Glutamatergic neuron (in vitro differentiated cells): ENCODE results near the gene GREB1. TPM values are rescaled to one million over a fixed set of nuclear protein-coding genes. Genes with fewer than 3 reads are reported as not detected.

Experiments used
- DNase-seq: peaks from one replicate; pipeline ENCODE4 v3.0.0; 2022
- H3K27ac Mint-ChIP-seq: one replicate; pipeline ENCODE4 v1.8.0; 2020; ENCODE audit warnings: mild to moderate bottlenecking, mixed read lengths, inconsistent platforms; ENCODE audit not compliant: unreplicated experiment
- H3K27me3 Mint-ChIP-seq: one replicate; pipeline ENCODE4 v1.8.0; 2020; ENCODE audit warnings: mild to moderate bottlenecking, moderate library complexity, mixed read lengths, inconsistent platforms; ENCODE audit not compliant: unreplicated experiment
- H3K36me3 Mint-ChIP-seq: one replicate; pipeline ENCODE4 v1.8.0; 2020; ENCODE audit warnings: mild to moderate bottlenecking, mixed read lengths, inconsistent platforms; ENCODE audit not compliant: unreplicated experiment
- H3K4me1 Mint-ChIP-seq: one replicate; pipeline ENCODE4 v1.8.0; 2020; ENCODE audit warnings: mild to moderate bottlenecking, low read depth, mixed read lengths, inconsistent platforms; ENCODE audit not compliant: unreplicated experiment
- H3K4me3 Mint-ChIP-seq: one replicate; pipeline ENCODE4 v1.8.0; 2020; ENCODE audit warnings: mild to moderate bottlenecking, mixed read lengths, inconsistent platforms; ENCODE audit not compliant: unreplicated experiment
- H3K9me3 Mint-ChIP-seq: one replicate; pipeline ENCODE4 v1.8.0; 2020; ENCODE audit warnings: mild to moderate bottlenecking, moderate library complexity, mixed read lengths, inconsistent platforms; ENCODE audit not compliant: unreplicated experiment
- CTCF ChIP-seq: fragments of 200-600 bp; sonication (generic); IDR thresholded peaks from one replicate; pipeline ENCODE4 v1.5.0; 2021; ENCODE audit not compliant: partially characterized antibody, unreplicated experiment
- total RNA-seq: library from RNA; stranded (reverse); fragmentation: NEBNext Ultra II Directional; extraction: Animal tissue kit (Norgen Biotek cat#: 25700); gene quantifications from one replicate; pipeline ENCODE4 v1.2.1, GENCODE V29; 2021; ENCODE audit not compliant: unreplicated experiment

Gene GREB1
- total RNA-seq, 1 donor from 2014 or later: 134 TPM

GRCh38 chr2:11684894-11685460 lies 151.1 kb downstream of the GREB1 start:
- TF ChIP-seq CTCF: no peak
- H3K4me1 Mint-ChIP-seq: peaks cover 13% of the 10 kb centered on the region
- H3K9me3 Mint-ChIP-seq: peaks cover 2% of the 10 kb centered on the region
- H3K4me3 Mint-ChIP-seq: peak overlapping the region; percentile 10
- no peak for DNase-seq
- peaks cover 1% of the 10 kb centered on the region for H3K27me3 Mint-ChIP-seq
- no peak overlapping the region for H3K27ac Mint-ChIP-seq
- H3K36me3 Mint-ChIP-seq: no peaks in the 10 kb centered on the region

GRCh38 chr2:11685906-11686470 lies 152.1 kb downstream of the GREB1 start:
- Mint-ChIP-seq H3K4me1 (peaks cover 10% of the 10 kb centered on the region), H3K27ac (no peak overlapping the region), H3K36me3 (no peaks in the 10 kb centered on the region), H3K27me3 (peaks cover 1% of the 10 kb centered on the region), H3K9me3 (peaks cover 2% of the 10 kb centered on the region), H3K4me3 (no peak overlapping the region)
- no peak for TF ChIP-seq CTCF
- no peak for DNase-seq

GRCh38 chr2:11687736-11688135 lies 153.9 kb downstream of the GREB1 start:
- H3K27ac Mint-ChIP-seq: no peak overlapping the region
- H3K9me3 Mint-ChIP-seq: peaks cover 2% of the 10 kb centered on the region
- peaks cover 10% of the 10 kb centered on the region for H3K4me1 Mint-ChIP-seq
- no peaks in the 10 kb centered on the region for H3K36me3 Mint-ChIP-seq
- no peaks in the 10 kb centered on the region for H3K27me3 Mint-ChIP-seq
- no peak for DNase-seq
- H3K4me3 Mint-ChIP-seq: no peak overlapping the region
- no peak for TF ChIP-seq CTCF

GRCh38 chr2:11688222-11689069 lies 154.6 kb downstream of the GREB1 start:
- Mint-ChIP-seq H3K27me3 (no peaks in the 10 kb centered on the region), H3K4me1 (peaks cover 7% of the 10 kb centered on the region), H3K4me3 (peak overlapping the region; percentile 40), H3K36me3 (no peaks in the 10 kb centered on the region), H3K9me3 (peaks cover 1% of the 10 kb centered on the region), H3K27ac (no peak overlapping the region)
- TF ChIP-seq CTCF: peak; percentile 91
- peak; percentile 91 for DNase-seq
